ENCODE measurements around the gene RAD54L2.

- TF ChIP-seq, protein P1, sequence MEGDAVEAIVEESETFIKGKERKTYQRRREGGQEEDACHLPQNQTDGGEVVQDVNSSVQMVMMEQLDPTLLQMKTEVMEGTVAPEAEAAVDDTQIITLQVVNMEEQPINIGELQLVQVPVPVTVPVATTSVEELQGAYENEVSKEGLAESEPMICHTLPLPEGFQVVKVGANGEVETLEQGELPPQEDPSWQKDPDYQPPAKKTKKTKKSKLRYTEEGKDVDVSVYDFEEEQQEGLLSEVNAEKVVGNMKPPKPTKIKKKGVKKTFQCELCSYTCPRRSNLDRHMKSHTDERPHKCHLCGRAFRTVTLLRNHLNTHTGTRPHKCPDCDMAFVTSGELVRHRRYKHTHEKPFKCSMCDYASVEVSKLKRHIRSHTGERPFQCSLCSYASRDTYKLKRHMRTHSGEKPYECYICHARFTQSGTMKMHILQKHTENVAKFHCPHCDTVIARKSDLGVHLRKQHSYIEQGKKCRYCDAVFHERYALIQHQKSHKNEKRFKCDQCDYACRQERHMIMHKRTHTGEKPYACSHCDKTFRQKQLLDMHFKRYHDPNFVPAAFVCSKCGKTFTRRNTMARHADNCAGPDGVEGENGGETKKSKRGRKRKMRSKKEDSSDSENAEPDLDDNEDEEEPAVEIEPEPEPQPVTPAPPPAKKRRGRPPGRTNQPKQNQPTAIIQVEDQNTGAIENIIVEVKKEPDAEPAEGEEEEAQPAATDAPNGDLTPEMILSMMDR (IDR thresholded peaks at IDR 0.05): no peak
- no peak for TF ChIP-seq POLR2A (IDR thresholded peaks at IDR 0.05)
Measured at GRCh38 chr3:51581524-51581923, 43.0 kb downstream of the RAD54L2 start.
